Stimulated activated CD8-positive, alpha-beta memory T cell treated with anti-CD3 and anti-CD28 coated beads, Interleukin-7, amount 100 ng/mL, for 4 hours (primary cell): Measurements from ENCODE around the gene GALM.
"Not testable (repeated sequence)": the region's sequence is repeated elsewhere in the genome, so short reads cannot be mapped to it uniquely, and the experiment has no call there.

Experiments used
- DNase-seq, 2 donors: peaks; one replicate each; pipeline ENCODE4 v3.0.0-alpha.2; 2020; ENCODE audit warnings: low read depth in 2 of 2

The GALM gene

GRCh38 chr2:38680868-38681267, 15.0 kb downstream of the GALM start:
- DNase-seq = not testable (repeated sequence)

GRCh38 chr2:38682008-38682575, 16.2 kb downstream of the GALM start:
- DNase-seq = no peak

- DNase-seq = not testable (repeated sequence)
Measured at GRCh38 chr2:38682620-38683019, 16.7 kb downstream of the GALM start.

GRCh38 chr2:38683766-38684165, 17.9 kb downstream of the GALM start:
- DNase-seq = no peak

- DNase-seq = no peak
Measured at GRCh38 chr2:38685116-38685735, 19.3 kb downstream of the GALM start.

- no peak for DNase-seq
Measured at GRCh38 chr2:38690499-38691420, 24.8 kb downstream of the GALM start.

GRCh38 chr2:38691994-38692393, 26.1 kb downstream of the GALM start:
- no peak for DNase-seq

- DNase-seq = no peak
Measured at GRCh38 chr2:38692636-38693318, 26.9 kb downstream of the GALM start.

GRCh38 chr2:38697116-38697840, 31.4 kb downstream of the GALM start:
- DNase-seq = no peak

GRCh38 chr2:38698467-38699003, 32.6 kb downstream of the GALM start:
- no peak for DNase-seq

- DNase-seq = no peak
Measured at GRCh38 chr2:38700113-38700785, 34.3 kb downstream of the GALM start.

- no peak for DNase-seq
Measured at GRCh38 chr2:38700881-38701458, 35.1 kb downstream of the GALM start.

- DNase-seq = no peak
Measured at GRCh38 chr2:38701542-38701941, 35.6 kb downstream of the GALM start.

GRCh38 chr2:38702413-38702812, 36.5 kb downstream of the GALM start:
- DNase-seq = no peak

GRCh38 chr2:38703336-38703735, 37.4 kb downstream of the GALM start:
- not testable (repeated sequence) for DNase-seq

- DNase-seq = no peak
Measured at GRCh38 chr2:38704664-38705063, 38.8 kb downstream of the GALM start.

- DNase-seq = no peak
Measured at GRCh38 chr2:38706846-38707345, 41.0 kb downstream of the GALM start.

- DNase-seq = not testable (repeated sequence)
Measured at GRCh38 chr2:38708491-38708890, 42.6 kb downstream of the GALM start.

- DNase-seq = no peak
Measured at GRCh38 chr2:38708900-38709566, 43.1 kb downstream of the GALM start.
